ENCODE data around the gene CDYL2.
A peak's percentile ranks its signal among the peaks of the same experiment; 100 is the strongest.

The CDYL2 gene

GRCh38 chr16:80586476-80586875 is 217.9 kb downstream of the CDYL2 start:
- DNase-seq = no peak

- peak; percentile 21 for DNase-seq
These were observed 218.6 kb downstream of the CDYL2 start for GRCh38 chr16:80585764-80586163.

- DNase-seq = no peak
These were observed 220.9 kb downstream of the CDYL2 start for GRCh38 chr16:80583466-80583865.

- peak; percentile 72 for DNase-seq
These were observed 224.1 kb downstream of the CDYL2 start for GRCh38 chr16:80580109-80580832.

GRCh38 chr16:80577485-80578280 is 226.7 kb downstream of the CDYL2 start:
- no peak for DNase-seq

- DNase-seq = no peak
These were observed 228.0 kb downstream of the CDYL2 start for GRCh38 chr16:80576343-80576912.

GRCh38 chr16:80573700-80574120 is 230.7 kb downstream of the CDYL2 start:
- DNase-seq = no peak

- DNase-seq = no peak
These were observed 234.3 kb downstream of the CDYL2 start for GRCh38 chr16:80570106-80570478.

GRCh38 chr16:80569440-80570105 is 234.8 kb downstream of the CDYL2 start:
- peak; percentile 37 for DNase-seq

GRCh38 chr16:80564394-80564793 is 240.0 kb downstream of the CDYL2 start:
- DNase-seq = peak; percentile 26

- DNase-seq = no peak
These were observed 241.3 kb downstream of the CDYL2 start for GRCh38 chr16:80563066-80563465.

- no peak for DNase-seq
These were observed 245.0 kb downstream of the CDYL2 start for GRCh38 chr16:80559369-80559768.

GRCh38 chr16:80557037-80557436 is 247.4 kb downstream of the CDYL2 start:
- no peak for DNase-seq

GRCh38 chr16:80556481-80556880 is 247.9 kb downstream of the CDYL2 start:
- DNase-seq = no peak

GRCh38 chr16:80554033-80554432 is 250.4 kb downstream of the CDYL2 start:
- no peak for DNase-seq

GRCh38 chr16:80552277-80552676 is 252.1 kb downstream of the CDYL2 start:
- DNase-seq = no peak
